ENCODE data around the gene NBPF3.
"Not testable (repeated sequence)": the region's sequence is repeated elsewhere in the genome, so short reads cannot be mapped to it uniquely, and the experiment has no call there.

NBPF3 gene

GRCh38 chr1:21496886-21497285, 56.9 kb downstream of the NBPF3 start:
- no peak for DNase-seq

- no peak for DNase-seq
Measured at GRCh38 chr1:21497466-21498061, 57.6 kb downstream of the NBPF3 start.

- no peak for DNase-seq
Measured at GRCh38 chr1:21499283-21499950, 59.5 kb downstream of the NBPF3 start.

GRCh38 chr1:21503706-21504377, 63.9 kb downstream of the NBPF3 start:
- no peak for DNase-seq

- DNase-seq: no peak
Measured at GRCh38 chr1:21506804-21507203, 66.9 kb downstream of the NBPF3 start.

GRCh38 chr1:21507511-21508270, 67.8 kb downstream of the NBPF3 start:
- no peak for DNase-seq

GRCh38 chr1:21508580-21509350, 68.8 kb downstream of the NBPF3 start:
- no peak for DNase-seq

GRCh38 chr1:21509351-21510112, 69.6 kb downstream of the NBPF3 start, which contains the start of gene ALPL:
ALPL (plus strand) TSS chr1:21509423; CDS start chr1:21554082, 44,659 bp downstream.
- no peak for DNase-seq

GRCh38 chr1:21510113-21510493, 70.2 kb downstream of the NBPF3 start:
- no peak for DNase-seq

GRCh38 chr1:21510885-21511578, 71.1 kb downstream of the NBPF3 start:
- no peak for DNase-seq

GRCh38 chr1:21511579-21512522, 71.9 kb downstream of the NBPF3 start:
- no peak for DNase-seq

- DNase-seq: no peak
Measured at GRCh38 chr1:21514245-21514644, 74.3 kb downstream of the NBPF3 start.

- DNase-seq: no peak
Measured at GRCh38 chr1:21517161-21517589, 77.2 kb downstream of the NBPF3 start.

GRCh38 chr1:21517660-21518480, 77.9 kb downstream of the NBPF3 start:
- no peak for DNase-seq

- no peak for DNase-seq
Measured at GRCh38 chr1:21518774-21519455, 79.0 kb downstream of the NBPF3 start.

- DNase-seq: not testable (repeated sequence)
Measured at GRCh38 chr1:21519486-21520070, 79.6 kb downstream of the NBPF3 start.

GRCh38 chr1:21520899-21521716, 81.2 kb downstream of the NBPF3 start:
- DNase-seq: no peak

All from activated gamma-delta T cell (primary cell).